ENCODE data around the gene GAREM1. TPM values are rescaled to one million over a fixed set of nuclear protein-coding genes. Genes with fewer than 3 reads are reported as not detected.

The GAREM1 gene
- total RNA-seq, 1 experiment from 2014 or later, result 11.1 TPM

- ChIA-PET RAD21 (ENCODE audit: low non-redundant PET in 1 of 2, low total read pairs in 2 of 2, uncharacterized antibody in 2 of 2, unreplicated experiment in 2 of 2) (interaction anchor here in 1 of 2 experiments (1.4 kb wide), 1 partner anchor 180 kb away, joined by 6 read pairs; no protein-coding TSS in a partner anchor), POLR2A (no interaction called here), CTCF (interaction anchor here (0.9 to 2.5 kb wide), 3 partner anchors 29 to 197 kb away, joined by 5 to 9 read pairs (median 5); no protein-coding TSS in a partner anchor)
- TSS peak; percentile 48 for BruUV-seq (replicated peaks)
- H3K36me3 ChIP-seq (ENCODE audit: control insufficient read depth in 1 of 2, insufficient read depth in 2 of 2, low read length in 2 of 2), result no peaks in the 10 kb centered on the region
- H3K4me3 ChIP-seq (replicated peaks in 1 of 2; ENCODE audit: low read depth in 1 of 2, low read length in 2 of 2), result peak overlapping the region; percentile 63 to 77
- no peak overlapping the region for H3K27ac ChIP-seq (ENCODE audit: low read depth, low read length)
- intact Hi-C loops (cut with micrococcal nuclease), result loop anchor here (5.0 kb wide), 1 partner anchor 87 kb away; no protein-coding TSS in a partner anchor
- no peaks in the 10 kb centered on the region for H4K20me1 ChIP-seq (ENCODE audit: insufficient read depth)
- peak; percentile 19 for DNase-seq (ENCODE audit: low read depth, low spot score)
- no peak overlapping the region; the same call in 1 of the 2 replicates for H3K9ac ChIP-seq (ENCODE audit: low read length)
- peaks cover 26% of the 10 kb centered on the region for H3K79me2 ChIP-seq (ENCODE audit: insufficient read depth, low read length)
- 0 out of 2 replicates have a peak, but pooled peaks have one; percentile 22 for ATAC-seq
- no peaks in the 10 kb centered on the region for H3K27me3 ChIP-seq (ENCODE audit: insufficient read depth, low read length)
- H2AFZ ChIP-seq (ENCODE audit: low read depth, low read length, poor library complexity, severe bottlenecking), result no peak overlapping the region
- H3K4me2 ChIP-seq (ENCODE audit: low read length), result peak overlapping the region; percentile 78
- no peak for TF ChIP-seq FOSL1 (IDR thresholded peaks at IDR 0.05; ENCODE audit: low read depth)
- 0 out of 6 replicates have a peak, but pooled peaks of 2 of the 3 experiments have one; percentile 18 for TF ChIP-seq CTCF (IDR thresholded peaks at IDR 0.05 in 2 of 3, conservative IDR thresholded peaks at IDR 0.05 in 1 of 3; ENCODE audit: borderline replicate concordance in 1 of 3, insufficient read depth in 1 of 3, low read depth in 2 of 3, low read length in 2 of 3)
- H3K9me3 ChIP-seq (ENCODE audit: control insufficient read depth in 1 of 2, insufficient read depth in 1 of 2, low read depth in 1 of 2, low read length in 2 of 2), result no peaks in the 10 kb centered on the region
- H3K9me2 ChIP-seq (ENCODE audit: insufficient read depth), result no peaks in the 10 kb centered on the region
- H3K4me1 ChIP-seq (ENCODE audit: control insufficient read depth in 1 of 2, insufficient read depth in 2 of 2, low read length in 2 of 2), result peaks cover 12 to 22% of the 10 kb centered on the region in 2 experiments; a peak in 3 of 4 replicates
These were observed 1.5 kb downstream of the GAREM1 start for GRCh38 chr18:32469190-32469651.

GRCh38 chr18:32468147-32468845 is 2.4 kb downstream of the GAREM1 start:
- H3K36me3 ChIP-seq (ENCODE audit: control insufficient read depth in 1 of 2, insufficient read depth in 2 of 2, low read length in 2 of 2), result no peaks in the 10 kb centered on the region
- no peak overlapping the region for H3K4me3 ChIP-seq (replicated peaks in 1 of 2; ENCODE audit: low read depth in 1 of 2, low read length in 2 of 2)
- H3K27ac ChIP-seq (ENCODE audit: low read depth, low read length), result no peak overlapping the region
- no peak overlapping the region for H3K9ac ChIP-seq (ENCODE audit: low read length)
- ChIA-PET POLR2A (no interaction called here), RAD21 (ENCODE audit: low non-redundant PET in 1 of 2, low total read pairs in 2 of 2, uncharacterized antibody in 2 of 2, unreplicated experiment in 2 of 2) (interaction anchor here in 1 of 2 experiments (0.7 kb wide), 1 partner anchor 50 kb away, joined by 3 read pairs; no protein-coding TSS in a partner anchor), CTCF (interaction anchor here (1.8 to 2.5 kb wide), 2 partner anchors 29 to 179 kb away, joined by 5 to 9 read pairs; no protein-coding TSS in a partner anchor)
- peaks cover 12 to 22% of the 10 kb centered on the region in 2 experiments; a peak in 3 of 4 replicates for H3K4me1 ChIP-seq (ENCODE audit: control insufficient read depth in 1 of 2, insufficient read depth in 2 of 2, low read length in 2 of 2)
- BruUV-seq (replicated peaks), result no TSS peak
- peak overlapping the region; percentile 78; the same call in 1 of the 2 replicates for H3K4me2 ChIP-seq (ENCODE audit: low read length)
- peaks cover 26% of the 10 kb centered on the region for H3K79me2 ChIP-seq (ENCODE audit: insufficient read depth, low read length)
- intact Hi-C loops (cut with micrococcal nuclease), result loop anchor here (5.0 kb wide), 1 partner anchor 86 kb away; no protein-coding TSS in a partner anchor
- H2AFZ ChIP-seq (ENCODE audit: low read depth, low read length, poor library complexity, severe bottlenecking), result no peak overlapping the region
- no peak for DNase-seq (ENCODE audit: low read depth, low spot score)
- no peaks in the 10 kb centered on the region for H3K9me2 ChIP-seq (ENCODE audit: insufficient read depth)
- H4K20me1 ChIP-seq (ENCODE audit: insufficient read depth), result no peaks in the 10 kb centered on the region
- no peak for ATAC-seq
- H3K9me3 ChIP-seq (ENCODE audit: control insufficient read depth in 1 of 2, insufficient read depth in 1 of 2, low read depth in 1 of 2, low read length in 2 of 2), result no peaks in the 10 kb centered on the region
- H3K27me3 ChIP-seq (ENCODE audit: insufficient read depth, low read length), result no peaks in the 10 kb centered on the region
- TF ChIP-seq POLR2AphosphoS5 (IDR thresholded peaks at IDR 0.05; ENCODE audit: low read depth, low read length) (no peak), ZBTB33 (IDR thresholded peaks at IDR 0.05; ENCODE audit: extremely low read depth, insufficient replicate concordance, low read length) (no peak), POLR2A (IDR thresholded peaks at IDR 0.05; ENCODE audit: borderline replicate concordance, extremely low read depth, insufficient read depth, insufficient read length) (no peak), YY1 (IDR thresholded peaks at IDR 0.05; ENCODE audit: extremely low read depth, insufficient replicate concordance, low read depth, low read length) (no peak), CBX3 (IDR thresholded peaks at IDR 0.05; ENCODE audit: low read depth) (no peak), ATF3 (IDR thresholded peaks at IDR 0.05) (no peak), EZH2phosphoT487 (IDR thresholded peaks at IDR 0.05; ENCODE audit: borderline replicate concordance) (no peak), SP1 (IDR thresholded peaks at IDR 0.05; ENCODE audit: low read depth) (no peak), SRF (IDR thresholded peaks at IDR 0.05; ENCODE audit: low read depth) (no peak), SIN3A (IDR thresholded peaks at IDR 0.05; ENCODE audit: low read depth) (no peak), ZNF274 (IDR thresholded peaks at IDR 0.05; ENCODE audit: low read depth, low read length) (no peak), JUND (IDR thresholded peaks at IDR 0.05) (no peak), ZFX (IDR thresholded peaks at IDR 0.05) (no peak)

Measured in HCT116 (cell line).